NCI-H1048 (cell line): ENCODE results near the gene ASCC3.

Source experiments
- DNase-seq: peaks from one replicate; lab custom pipeline; 2025; lab: John Stamatoyannopoulos, UW

ASCC3 gene

DNA sequence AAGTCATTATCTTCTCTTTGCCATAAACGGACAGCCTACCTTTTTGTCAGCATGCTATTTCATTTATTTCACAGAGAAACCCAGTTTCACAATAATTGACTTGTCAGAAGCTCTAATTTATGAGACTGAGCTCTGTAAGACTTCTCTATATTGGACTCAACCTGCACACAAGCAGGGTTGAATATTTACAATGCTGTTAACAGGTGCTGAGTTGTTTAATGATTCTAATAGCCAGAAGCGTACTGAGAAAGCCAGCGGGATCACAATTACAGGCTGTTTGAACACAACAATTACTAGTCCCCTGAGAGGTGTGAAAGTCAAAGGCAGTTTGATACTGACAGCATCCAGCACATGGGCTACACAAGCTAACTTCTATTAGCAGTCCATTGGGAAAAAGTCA lies 288.2 kb downstream of the ASCC3 start:
- DNase-seq, result no peak

DNA sequence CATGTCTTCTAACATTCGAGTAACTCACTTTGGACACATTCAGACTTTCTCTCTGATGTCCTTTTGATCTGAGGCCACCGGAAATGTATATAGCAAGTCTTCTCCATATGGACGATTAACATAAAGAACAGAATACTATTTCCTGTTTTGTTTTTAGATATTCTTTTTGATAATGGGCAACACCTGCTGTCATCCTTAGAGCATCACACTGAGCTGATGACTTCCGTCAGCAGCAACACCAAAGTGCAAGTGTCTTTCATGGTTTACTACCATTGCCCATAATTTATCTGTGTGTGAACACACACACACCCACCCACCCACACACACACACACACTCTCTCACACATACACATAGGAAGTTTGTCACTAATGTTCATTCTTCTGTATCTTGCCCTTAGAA lies 303.7 kb downstream of the ASCC3 start:
- DNase-seq, result no peak

DNA sequence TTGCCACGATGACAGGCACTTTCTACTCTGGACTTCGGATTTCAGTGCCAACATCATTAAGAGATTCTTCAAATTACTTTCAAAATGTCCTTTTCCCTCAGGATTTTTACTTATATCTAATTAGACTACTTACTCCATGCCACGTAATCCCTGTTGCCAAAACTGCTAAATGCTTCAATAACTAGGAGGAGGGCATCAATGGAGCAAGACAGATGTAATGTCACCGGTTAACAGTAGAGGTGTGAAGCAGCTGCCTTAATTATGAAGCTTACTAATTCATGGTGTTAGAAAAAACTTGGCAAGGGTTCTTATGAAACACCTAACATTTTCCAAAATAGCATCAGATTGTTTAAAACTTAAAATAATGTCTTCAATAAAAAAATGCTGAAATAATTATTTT lies 305.2 kb downstream of the ASCC3 start:
- no peak for DNase-seq

DNA sequence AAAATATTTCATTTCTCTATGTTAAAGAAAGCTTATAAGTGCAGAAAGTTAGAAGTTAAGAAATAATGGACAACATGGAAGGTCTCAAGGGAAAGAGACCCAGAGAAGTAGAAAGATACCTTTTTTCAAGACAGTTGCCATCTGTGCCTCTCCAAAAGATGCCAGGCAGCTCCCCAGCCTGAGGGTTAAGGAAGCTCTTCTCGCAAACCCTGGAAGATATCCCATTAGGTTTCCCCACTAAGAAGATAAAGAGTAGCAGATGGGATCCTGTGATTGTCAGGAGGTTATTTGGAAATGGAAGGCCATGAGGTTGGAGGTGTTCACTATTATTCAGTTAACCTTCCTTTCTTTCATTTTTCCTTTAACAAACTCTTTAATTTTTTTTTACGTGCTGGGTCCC lies 306.3 kb downstream of the ASCC3 start:
- no peak for DNase-seq

DNA sequence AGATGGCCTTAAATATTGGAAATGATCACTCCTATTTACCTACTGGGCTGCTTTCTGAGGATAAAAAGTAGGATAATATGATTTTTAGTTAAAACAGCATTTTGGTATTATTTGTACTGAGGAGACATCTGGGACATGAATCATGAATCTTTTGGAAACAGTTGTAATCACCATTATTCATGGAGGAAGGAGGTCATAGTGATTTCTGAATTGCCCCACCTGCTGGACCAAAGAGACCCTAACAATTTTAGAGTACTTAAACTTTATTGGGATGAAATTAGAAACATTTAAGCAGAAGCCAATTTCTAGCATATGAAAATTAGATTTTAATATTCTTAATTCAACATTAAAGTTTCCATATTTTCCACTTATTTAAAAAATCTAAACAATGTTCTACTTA lies 308.0 kb downstream of the ASCC3 start:
- no peak for DNase-seq

DNA sequence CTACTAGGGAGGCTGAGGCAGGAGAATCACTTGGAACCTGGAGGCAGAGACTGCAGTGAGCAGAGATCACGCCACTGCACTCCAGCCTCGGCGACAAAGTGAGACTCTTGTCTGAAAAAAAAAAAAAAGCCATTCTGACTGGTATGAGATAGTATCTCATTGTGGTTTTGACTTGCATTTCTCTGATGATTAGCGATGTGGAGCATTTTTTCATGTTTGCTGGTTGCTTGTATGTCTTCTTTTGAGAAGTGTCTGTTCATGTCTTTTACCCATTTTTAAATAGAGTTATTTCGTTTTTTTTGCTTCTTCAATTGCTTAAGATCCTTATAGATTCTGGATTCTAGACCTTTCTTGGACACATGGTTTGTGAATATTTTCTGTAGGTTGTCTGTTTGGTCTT lies 312.9 kb downstream of the ASCC3 start:
- DNase-seq, result no peak

DNA sequence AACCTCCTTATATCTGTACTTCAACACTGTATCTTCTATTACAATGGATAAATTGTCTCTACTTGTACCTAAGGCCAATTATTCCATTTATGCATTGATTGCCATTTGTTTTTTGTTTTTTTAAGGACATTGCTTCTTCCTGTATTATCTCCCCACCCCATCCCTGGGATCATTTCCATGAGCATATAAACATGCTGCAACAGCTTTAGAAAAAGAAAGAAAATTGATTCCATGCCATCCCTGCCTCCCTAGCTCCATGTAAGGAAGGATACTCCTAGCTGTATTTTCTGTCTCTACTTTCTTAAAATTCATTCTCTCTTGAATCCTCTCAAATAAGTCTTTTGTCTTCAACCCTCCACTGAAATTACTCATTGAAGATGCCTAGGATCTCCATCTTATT lies 314.6 kb downstream of the ASCC3 start:
- no peak for DNase-seq

DNA sequence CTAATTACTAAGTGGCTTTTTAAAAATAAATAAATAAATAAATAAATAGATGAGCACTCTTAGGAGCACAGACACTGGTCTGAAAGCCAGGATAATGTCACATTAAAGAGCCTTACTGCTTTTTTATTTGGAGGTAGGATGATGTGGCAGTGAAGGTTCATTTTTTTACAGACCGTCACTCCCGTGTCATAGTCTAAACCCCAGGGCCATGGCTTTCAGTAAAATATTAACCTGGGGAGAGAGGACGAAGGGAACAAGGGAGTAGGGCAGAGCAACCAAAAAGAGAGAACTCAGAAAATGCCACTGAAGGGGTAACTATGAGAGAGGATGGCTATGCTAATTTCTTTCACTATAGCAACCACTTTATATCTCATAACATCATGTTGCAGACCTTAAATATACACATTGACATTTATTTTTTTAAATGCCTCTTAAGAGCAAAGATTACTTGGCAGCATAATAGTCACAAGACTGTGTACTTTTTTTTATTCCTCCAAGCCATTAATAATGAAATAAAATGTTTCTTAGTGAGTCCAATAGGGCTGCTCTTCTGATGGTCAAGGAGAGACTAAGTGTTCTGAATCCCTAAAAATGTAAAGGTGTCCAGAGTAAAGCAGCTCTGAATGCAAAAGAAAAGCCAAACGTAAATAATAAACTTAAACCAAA lies 315.6 kb downstream of the ASCC3 start:
- no peak for DNase-seq

DNA sequence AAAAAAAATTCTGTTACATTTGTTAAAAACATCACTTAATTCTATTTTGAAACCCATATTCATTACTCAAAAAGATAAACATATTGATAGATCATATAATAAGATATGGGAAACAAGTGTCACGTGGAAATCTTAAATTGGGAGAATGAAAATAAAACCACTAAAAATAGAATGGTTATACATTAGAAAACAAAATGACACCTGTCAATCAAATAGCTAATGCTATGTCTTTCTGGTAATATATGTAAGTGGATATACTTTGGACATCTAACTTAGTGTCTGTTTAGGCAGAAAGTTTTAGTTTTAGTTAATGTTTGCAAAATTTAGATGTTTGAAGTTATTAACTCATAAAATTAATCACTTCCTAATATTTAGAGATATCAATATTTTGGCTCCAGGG lies 321.3 kb downstream of the ASCC3 start:
- DNase-seq, result no peak

DNA sequence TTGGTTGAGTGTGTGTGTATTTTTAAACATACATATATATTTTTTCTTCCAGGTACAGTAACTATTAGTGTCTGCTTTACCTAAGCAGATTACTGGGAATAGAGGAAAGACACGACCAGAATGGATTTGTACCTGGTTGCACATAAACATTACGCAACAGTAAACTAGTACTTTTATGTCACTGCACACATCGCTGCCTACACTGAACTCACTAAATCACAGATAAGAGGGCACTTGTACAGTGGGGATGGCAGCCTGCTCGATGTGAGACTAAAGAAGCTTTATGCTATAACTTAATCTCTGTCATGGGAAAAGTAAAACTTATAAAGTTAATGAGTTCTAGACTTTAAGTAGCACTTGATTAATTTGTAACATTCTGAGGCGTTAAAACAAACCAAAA lies 326.9 kb downstream of the ASCC3 start:
- DNase-seq, result no peak

DNA sequence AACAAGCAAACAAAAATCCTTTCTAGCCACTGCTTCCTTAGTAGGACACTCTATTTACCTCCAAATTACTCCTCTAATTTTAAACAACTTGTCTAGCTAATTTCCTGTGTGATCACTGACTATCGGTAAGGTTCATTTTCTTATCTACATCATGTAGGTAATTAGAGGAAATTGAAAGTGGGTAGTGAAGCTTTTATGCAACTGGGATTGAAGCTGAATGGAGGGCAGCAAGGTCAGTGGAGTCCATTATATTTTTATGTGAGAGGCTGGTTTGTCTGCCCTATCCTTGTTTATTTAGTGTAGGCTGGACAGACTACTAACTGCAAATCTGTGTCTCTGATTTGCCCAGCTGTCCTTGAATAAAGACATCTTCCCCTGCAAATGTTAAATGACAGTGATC lies 327.9 kb downstream of the ASCC3 start:
- DNase-seq, result no peak

DNA sequence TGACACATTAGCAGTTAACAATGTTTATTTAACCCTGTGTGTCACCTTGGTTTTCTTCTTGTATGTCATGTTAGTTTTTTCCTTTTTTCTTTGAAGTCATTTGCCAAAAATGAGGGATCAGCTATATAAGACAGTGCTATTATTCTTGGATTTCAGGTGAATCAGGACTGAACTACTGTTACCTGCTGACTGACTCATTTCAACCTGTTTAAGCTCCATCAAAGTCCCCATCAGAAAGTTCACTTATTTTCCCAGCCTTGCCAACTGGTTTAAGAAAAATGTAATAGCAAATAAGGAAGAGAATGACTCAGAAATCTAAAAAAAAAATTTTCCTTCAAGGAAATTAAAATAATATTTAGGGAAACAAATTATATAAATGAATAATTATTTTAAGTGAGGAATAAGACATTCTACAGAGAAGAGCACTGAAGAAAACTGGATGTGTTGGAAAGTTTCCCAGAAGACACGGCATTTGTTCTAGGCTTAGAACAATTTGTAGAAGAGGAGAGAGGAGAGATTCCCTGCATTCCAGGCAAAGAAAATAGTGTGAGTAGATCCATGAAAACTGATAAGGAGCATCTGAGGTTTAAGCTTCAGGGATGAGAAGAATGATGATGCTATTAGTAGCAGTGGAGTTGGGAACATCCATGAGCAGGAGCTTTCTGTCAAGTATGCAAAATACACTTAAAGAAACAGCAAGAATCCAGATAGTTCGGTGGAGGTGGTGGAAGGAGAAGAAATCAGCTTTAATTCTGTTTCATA lies 331.5 kb downstream of the ASCC3 start:
- DNase-seq, result no peak

DNA sequence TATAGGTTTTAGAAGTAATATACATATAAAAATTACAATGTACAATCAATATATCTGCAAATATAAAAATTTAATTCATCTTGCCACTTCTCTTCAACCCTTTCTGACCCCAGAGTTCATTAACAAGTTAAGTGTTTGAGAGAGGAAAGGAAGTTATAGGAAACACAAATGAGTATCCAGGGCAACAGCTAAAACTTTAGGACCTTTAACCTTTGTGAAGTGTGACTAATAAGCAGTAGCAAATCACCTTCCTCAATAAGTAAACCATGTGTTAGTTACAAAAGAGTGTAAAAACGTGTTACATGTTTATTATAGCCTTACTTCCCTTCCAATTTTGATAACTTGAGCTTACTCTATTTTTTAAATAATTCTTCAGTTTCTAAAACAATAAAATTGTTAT lies 343.0 kb downstream of the ASCC3 start:
- DNase-seq, result no peak

DNA sequence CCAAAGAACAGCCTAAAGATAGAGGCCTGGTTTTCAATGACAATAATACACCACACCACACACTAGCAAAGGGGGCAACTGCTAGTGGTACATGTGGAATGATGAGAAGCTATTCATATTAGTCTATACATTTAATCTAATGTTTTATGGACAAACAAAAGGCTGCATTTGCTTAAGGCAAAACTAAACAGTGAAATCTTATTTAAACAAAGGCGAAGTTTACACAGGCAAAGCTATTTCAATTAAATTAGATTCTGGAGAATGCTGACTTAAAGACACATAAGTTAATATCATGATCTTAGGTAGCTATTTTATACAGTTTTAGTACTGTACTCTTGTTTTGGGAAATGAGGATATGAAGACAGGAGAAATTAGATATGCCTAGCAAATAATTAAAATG lies 362.5 kb downstream of the ASCC3 start:
- no peak for DNase-seq

DNA sequence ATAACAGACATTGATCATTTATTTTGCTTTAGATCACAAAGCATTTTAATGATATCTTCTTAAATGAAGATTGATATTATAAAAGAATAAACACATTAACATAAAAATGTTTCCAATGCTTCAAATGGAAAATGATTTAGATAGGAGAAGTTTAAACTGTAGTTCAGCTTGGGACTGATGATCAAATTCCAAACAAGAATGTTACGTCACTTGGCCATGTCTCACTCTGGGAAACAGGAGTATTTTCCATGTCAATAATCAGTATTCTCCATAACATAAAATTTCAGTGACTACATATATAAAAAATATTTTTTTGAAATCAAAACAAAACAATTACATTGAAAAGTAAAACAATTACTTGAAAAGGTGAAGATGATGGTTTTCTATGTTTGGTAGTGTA lies 363.5 kb downstream of the ASCC3 start:
- DNase-seq, result no peak

DNA sequence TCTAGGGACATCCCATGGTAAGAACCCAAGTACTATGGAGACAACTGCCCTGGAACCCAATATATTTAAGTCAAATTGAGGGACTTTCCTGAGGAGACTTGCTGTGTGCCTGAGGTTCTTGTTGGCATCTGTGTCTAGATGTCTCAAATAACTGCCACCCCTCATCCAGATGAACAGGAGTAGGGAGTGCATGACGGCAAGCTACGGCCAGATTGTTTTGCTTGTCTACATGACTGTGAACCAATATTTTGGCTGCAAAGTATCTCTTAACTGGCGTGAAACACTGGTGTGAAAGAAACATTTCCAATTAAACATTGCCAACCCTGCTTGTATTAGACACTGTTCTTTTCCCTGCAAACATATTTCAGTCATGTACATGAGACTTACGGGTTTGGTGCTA lies 364.0 kb downstream of the ASCC3 start:
- no peak for DNase-seq

DNA sequence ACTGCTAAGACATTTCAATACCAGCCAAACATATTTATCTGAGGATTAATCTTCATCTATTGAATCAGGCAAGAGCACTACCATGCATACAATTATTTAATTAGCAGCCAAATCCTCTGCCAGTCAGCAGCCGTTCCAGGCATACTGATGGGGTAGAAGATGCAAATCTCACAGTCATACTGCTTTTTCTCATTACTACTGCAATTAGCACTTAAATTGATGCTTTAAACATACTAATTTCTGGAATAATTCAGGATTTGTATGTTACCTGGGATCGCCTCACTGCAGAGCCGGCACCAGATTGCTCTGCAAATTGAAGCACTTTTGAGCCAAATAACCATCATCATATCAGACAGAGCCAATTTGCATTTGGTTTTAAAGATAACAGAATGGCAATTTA lies 366.5 kb downstream of the ASCC3 start:
- no peak for DNase-seq

DNA sequence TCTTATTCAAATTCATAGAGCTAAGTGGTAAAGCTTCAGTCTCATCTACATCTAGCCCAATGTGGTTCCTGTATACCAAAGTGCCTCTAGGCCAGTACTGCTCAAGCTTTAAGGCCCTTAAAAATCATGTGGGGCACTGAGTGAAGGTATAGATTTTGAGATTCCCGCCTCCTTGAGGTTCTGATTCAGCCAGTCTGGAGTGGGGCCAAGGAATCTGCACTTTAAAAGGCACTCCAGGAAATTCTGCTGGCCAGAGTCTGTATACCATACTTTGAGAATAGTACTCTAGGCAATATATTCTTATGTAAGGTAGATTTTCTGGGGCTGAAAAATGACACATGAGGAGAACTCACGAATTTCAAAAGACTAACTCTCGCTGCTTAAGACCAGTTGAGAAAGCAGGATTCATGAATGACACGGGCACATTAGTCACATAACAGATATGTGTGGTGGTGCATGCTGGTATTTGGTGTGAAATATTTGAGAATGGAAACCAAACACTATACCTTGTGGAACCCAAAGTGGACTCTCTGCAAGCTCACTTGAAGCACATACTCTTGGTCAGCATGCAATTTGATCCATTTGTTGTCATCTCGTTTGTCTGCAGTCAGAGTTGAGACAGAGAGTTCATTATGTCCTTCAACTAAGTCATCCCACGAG lies 368.8 kb downstream of the ASCC3 start:
- no peak for DNase-seq

DNA sequence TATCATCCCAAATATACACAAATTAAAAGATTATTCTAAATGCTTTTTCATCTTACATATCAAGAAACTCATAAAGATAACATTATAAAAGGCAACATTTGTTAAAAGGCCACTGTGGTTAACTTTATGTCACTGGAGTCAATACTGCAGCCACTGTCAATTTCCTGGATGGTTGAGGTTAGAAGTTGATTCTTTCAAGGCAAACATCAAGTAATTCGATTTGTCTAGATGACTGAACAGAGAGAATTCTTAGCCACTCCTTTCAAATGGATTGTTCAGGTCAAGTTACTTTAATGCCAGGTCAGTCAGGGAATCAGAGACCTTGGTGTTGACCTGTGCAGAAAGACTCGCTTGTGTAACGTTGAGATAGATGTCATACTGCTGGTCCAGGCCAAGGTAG lies 372.0 kb downstream of the ASCC3 start:
- no peak for DNase-seq

DNA sequence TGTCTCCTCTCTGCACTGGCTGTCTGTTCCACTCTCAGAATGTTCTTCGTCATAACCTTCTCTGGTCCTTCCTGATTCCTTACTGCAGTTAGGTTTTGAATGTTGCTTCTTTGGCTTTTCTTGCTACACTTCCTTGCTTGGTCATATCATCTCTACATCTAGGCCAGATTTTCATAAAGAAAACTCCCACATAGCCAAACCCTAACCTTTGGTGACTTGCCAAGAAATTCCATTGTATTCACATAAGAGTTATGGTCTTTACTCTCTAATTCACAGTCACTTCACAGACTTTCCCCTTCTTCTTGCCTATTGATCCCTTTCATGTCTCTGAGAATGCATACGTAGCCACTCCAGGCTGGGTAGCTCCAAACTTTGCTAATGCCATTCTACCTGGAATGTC lies 374.5 kb downstream of the ASCC3 start:
- DNase-seq, result no peak

DNA sequence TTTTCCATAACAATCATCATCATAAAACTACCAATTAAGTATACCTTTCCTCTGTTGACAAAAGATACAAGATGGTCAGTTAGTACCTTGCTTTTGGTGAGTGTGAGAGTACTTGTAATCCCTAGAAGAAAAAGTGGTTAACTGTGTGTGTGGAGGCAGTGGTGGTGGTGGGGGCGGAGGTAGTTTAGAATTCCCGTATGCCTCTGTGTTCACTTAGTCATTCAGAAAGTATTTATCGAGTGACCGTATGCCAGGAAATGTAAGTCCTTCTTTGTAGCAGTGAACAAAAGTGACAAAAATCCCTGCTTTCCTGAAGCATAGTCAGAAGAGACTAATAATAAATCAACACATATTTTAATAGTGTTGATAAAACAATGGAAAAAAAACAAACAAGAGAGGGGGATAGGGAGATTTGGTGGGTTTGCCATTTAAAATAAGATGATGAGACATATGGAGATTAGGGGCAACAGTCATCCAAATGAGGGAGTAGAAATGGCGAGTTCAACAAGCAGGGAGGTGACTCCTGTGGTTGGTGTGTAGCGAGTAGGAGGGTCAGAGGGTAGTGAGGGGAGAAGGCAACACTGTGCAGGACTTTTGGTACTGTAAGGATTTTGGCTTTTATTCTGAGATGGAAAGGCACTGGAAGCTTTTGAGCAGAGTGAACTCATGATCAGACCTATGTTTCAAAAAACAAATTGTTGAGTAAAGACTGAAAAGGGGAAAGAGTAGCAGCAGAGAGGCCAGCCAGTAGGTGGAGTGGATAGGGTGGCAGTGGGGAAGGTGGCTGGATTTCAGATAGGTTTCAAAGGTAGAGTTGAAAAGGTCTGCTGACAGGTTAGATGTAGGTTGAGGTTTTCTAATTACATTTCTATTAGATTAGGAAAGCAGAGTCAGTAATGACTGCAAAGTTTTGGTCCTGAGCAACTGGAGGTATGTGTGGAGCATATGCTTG lies 376.1 kb downstream of the ASCC3 start:
- no peak for DNase-seq

DNA sequence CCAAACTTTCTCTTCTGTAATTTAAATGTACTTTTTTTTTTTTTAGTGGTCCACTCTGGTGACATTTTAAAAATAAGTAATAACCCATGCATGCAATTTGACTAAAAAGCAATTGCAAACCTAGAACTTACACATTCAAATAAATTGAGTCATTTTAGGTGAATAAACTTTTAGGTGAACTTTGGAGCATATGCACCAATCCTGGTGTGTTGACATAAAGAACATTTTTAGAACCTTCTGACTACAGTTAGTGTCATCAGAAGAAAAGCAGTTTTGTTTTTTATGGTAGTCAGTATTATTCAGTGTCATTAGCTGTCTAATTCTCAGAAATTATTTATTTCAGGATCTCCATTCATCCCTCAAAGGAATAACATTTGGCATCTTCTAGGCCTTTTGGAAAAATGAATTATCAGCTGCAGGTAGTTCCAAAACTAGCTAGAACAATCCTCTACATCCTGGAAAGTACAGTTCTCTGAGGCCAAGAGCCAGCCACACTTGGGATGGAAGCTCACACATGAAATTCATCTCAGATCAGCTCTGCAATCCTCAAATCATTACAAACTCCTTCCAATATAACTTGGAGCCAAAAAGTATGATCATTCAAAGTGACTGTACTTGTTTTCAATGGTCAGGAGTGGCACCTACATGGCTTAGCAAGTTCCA lies 378.0 kb downstream of the ASCC3 start:
- no peak for DNase-seq
